Urinary bladder (tissue), 4 donors: ENCODE results near the gene ULK4. TPM values are rescaled to one million over a fixed set of nuclear protein-coding genes. Genes with fewer than 3 reads are reported as not detected.

Source experiments
- DNase-seq: peaks from one replicate; pipeline ENCODE4 v3.0.0-alpha.2; 2015; ENCODE audit errors: extremely low spot score
- H3K27ac ChIP-seq: one replicate; pipeline ENCODE4 v1.5.1; 2013; ENCODE audit warnings: low read depth, mild to moderate bottlenecking, moderate library complexity
- H3K36me3 ChIP-seq: one replicate; pipeline ENCODE4 v1.6.1; 2013; ENCODE audit warnings: mild to moderate bottlenecking, moderate library complexity; ENCODE audit not compliant: insufficient read depth
- H3K4me1 ChIP-seq: one replicate; pipeline ENCODE4 v1.6.1; 2013; ENCODE audit warnings: mild to moderate bottlenecking, moderate library complexity; ENCODE audit not compliant: insufficient read depth
- H3K4me3 ChIP-seq: one replicate; pipeline ENCODE4 v1.5.1; 2013; ENCODE audit warnings: low read depth, low read length
- WGBS: extraction: QIAGEN DNeasy Blood & Tissue Kit; methylation state at CpG from one replicate; pipeline ENCODE4 v1.1.7; 2013; 5-methylcytosine and 5-hydroxymethylcytosine counted together
- polyA plus RNA-seq: library from polyadenylated mRNA; stranded (reverse); fragments of 200-250 nt; gene quantifications from one replicate; pipeline ENCODE4 v1.2.3, GENCODE V29; 2013
- total RNA-seq: library from RNA; depleted of rRNA; stranded (reverse); fragments of >200 nt; gene quantifications from one replicate; pipeline ENCODE4 v1.2.3, GENCODE V29; 2014
- donor health status: healthy with polysubstance abuse.
- donor health status: healthy.

ULK4 gene
- total and polyA plus RNA-seq, 2 donors = 2.3 to 22.4 TPM

DNA sequence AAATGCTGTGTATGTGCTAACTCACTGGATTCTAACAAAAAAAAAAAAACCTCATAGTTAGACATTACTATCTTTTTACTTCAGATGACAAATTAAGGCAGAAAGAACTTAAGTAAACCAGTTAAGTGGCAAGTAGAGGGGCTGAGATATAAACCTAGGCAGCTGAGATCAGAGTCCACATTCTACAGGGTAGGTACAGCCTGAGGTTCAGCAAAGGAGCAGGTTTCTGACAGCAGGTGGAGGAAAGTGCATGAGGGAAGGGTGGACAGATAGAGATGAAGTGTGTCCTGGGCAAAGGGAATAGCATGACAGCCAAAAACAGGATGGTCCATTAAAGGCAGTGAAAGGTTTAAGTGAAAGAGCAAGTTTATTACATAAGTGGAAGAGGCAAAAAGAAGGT, 329.2 kb downstream of the ULK4 start:
- Histone ChIP-seq H3K4me1 (no peaks in the 10 kb centered on the region), H3K4me3 (no peak overlapping the region), H3K27ac (no peak overlapping the region), H3K36me3 (no peaks in the 10 kb centered on the region)
- no peak for DNase-seq

- no peaks in the 10 kb centered on the region for H3K36me3 ChIP-seq
- H3K4me1 ChIP-seq = no peaks in the 10 kb centered on the region
- H3K27ac ChIP-seq = no peak overlapping the region
- no peak for DNase-seq
- H3K4me3 ChIP-seq = no peak overlapping the region
These were observed 331.2 kb downstream of the ULK4 start for GRCh38 chr3:41630708-41631107.

GRCh38 chr3:41629986-41630385, 331.9 kb downstream of the ULK4 start:
- Histone ChIP-seq H3K36me3 (no peaks in the 10 kb centered on the region), H3K4me3 (no peak overlapping the region), H3K4me1 (no peaks in the 10 kb centered on the region), H3K27ac (no peak overlapping the region)
- 100% methylated on average over 1 of the region's 1 CpG for whole genome bisulfite sequencing
- DNase-seq = no peak

GRCh38 chr3:41629072-41629471, 332.8 kb downstream of the ULK4 start:
- no peak for DNase-seq
- no peaks in the 10 kb centered on the region for H3K4me1 ChIP-seq
- WGBS = 84% methylated on average over 4 of the region's 4 CpGs
- H3K4me3 ChIP-seq = no peak overlapping the region
- no peaks in the 10 kb centered on the region for H3K36me3 ChIP-seq
- H3K27ac ChIP-seq = no peak overlapping the region

DNA sequence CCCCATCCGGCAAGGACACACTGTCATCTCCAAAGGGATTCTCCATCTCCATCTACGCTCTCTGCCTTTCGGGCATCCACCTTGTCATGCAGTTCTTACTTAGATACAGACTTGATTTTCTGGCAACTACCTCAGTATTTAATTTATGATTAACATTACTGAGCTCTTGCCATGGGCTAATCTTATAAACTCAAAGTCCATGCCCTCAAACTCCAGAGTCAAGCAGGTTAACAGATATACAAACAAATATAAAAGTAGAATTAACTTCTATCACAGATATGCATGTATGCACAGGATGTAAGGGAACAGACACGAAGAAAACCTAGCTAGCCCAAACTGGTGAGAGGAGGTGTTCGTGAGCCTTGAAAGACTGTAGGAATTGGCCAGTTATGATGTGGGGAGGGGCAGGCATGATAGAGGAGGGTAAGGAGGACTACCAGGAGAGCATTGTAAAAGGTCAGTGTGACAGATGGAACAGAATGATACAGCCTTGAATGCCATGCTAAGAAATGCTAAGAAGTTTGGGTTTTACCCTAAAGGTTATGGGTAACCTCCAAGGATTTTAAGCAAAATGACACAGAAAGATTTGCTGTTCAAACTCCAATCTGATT, 334.3 kb downstream of the ULK4 start:
- DNase-seq = no peak
- Histone ChIP-seq H3K4me3 (no peak overlapping the region), H3K36me3 (no peaks in the 10 kb centered on the region), H3K4me1 (no peaks in the 10 kb centered on the region), H3K27ac (no peak overlapping the region)
- WGBS = 87% methylated on average over 5 of the region's 5 CpGs

DNA sequence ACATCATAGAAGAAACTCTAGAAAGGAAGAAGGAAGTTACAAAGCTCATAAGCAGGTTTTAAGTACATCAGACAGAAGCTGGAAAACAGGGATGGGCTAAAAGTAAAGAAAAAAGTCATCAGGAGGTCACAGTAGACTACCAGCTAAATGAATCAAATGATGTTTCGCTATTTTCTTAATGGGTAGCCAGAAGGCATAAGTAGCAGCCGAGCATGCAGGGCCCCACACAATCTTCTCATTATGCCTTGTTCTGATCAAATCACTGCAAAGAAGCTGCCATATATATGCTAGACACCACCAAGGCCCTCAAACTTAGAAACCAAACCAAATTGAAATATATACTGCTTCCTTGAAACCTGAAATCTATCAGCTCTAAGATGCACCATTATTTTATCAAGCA, 349.1 kb downstream of the ULK4 start:
- Histone ChIP-seq H3K4me1 (no peaks in the 10 kb centered on the region), H3K27ac (no peak overlapping the region), H3K4me3 (no peak overlapping the region), H3K36me3 (no peaks in the 10 kb centered on the region)
- WGBS = 47% methylated on average over 2 of the region's 2 CpGs
- DNase-seq = no peak

GRCh38 chr3:41611008-41611407, 350.9 kb downstream of the ULK4 start:
- Histone ChIP-seq H3K4me3 (no peak overlapping the region), H3K4me1 (no peaks in the 10 kb centered on the region), H3K36me3 (no peaks in the 10 kb centered on the region), H3K27ac (no peak overlapping the region)
- WGBS = 95% methylated on average over 6 of the region's 6 CpGs
- no peak for DNase-seq

DNA sequence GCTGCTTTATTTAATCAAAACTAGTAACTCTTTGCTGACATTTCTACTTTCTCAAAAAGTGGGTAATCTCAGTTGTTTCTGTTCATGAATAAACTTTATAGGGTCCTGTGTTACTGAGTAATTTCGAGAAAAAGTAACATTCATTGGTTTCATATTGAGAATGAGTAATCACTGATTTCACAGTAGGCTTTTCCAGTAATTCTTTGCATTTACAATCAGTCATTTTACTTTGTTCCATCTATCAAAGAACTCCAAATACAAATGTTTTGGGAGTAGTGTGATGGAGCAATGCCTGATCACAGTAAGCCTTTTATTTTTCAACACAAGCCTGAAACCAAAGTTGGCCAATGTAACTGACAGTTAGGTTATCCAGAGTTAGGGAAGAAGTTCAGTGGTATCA, 353.6 kb downstream of the ULK4 start:
- DNase-seq = no peak
- 42% methylated on average over 1 of the region's 1 CpG for WGBS
- Histone ChIP-seq H3K27ac (no peak overlapping the region), H3K4me1 (no peaks in the 10 kb centered on the region), H3K4me3 (no peak overlapping the region), H3K36me3 (no peaks in the 10 kb centered on the region)

- 100% methylated on average over 1 of the region's 1 CpG for WGBS
These were observed 358.1 kb downstream of the ULK4 start for GRCh38 chr3:41603807-41604206.

GRCh38 chr3:41602121-41602520, 359.8 kb downstream of the ULK4 start:
- H3K4me3 ChIP-seq = no peak overlapping the region
- H3K36me3 ChIP-seq = no peaks in the 10 kb centered on the region
- H3K4me1 ChIP-seq = no peaks in the 10 kb centered on the region
- H3K27ac ChIP-seq = no peak overlapping the region
- no peak for DNase-seq

More at GRCh38 chr3:41603807-41604206, 358.1 kb downstream of the ULK4 start:
- no peaks in the 10 kb centered on the region for H3K4me1 ChIP-seq
- H3K4me3 ChIP-seq = no peak overlapping the region
- H3K36me3 ChIP-seq = no peaks in the 10 kb centered on the region
- no peak for DNase-seq
- no peak overlapping the region for H3K27ac ChIP-seq

DNA sequence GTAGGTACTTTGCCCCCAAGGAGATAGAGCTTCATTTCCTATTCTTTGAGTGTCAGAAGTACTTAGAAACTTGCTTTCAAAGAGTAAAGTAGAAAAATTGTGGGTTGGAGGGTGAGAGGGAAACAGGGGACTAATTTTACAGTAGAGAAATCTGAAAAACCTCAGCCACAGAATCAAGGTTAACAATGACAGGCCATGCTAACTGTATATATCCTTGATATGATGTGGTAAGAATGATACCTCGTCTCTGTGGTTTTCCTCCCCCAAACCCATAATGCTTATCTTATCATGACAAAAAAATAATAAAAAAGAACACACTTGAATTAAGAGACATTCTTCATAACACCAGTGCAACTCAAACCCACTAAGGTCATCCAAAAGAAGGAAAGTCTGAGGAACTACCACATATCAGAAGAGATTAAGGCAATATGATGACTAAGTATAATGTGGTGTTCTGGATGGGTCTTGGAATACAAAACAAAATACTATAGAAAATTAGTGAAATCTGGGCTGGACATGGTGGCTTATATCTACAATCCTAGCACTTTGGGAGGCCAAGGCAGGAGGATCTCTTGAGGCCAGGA, 360.4 kb downstream of the ULK4 start:
- 45% methylated on average over 1 of the region's 1 CpG for WGBS
- no peak for DNase-seq
- H3K4me3 ChIP-seq = no peak overlapping the region
- no peaks in the 10 kb centered on the region for H3K36me3 ChIP-seq
- no peaks in the 10 kb centered on the region for H3K4me1 ChIP-seq
- no peak overlapping the region for H3K27ac ChIP-seq

DNA sequence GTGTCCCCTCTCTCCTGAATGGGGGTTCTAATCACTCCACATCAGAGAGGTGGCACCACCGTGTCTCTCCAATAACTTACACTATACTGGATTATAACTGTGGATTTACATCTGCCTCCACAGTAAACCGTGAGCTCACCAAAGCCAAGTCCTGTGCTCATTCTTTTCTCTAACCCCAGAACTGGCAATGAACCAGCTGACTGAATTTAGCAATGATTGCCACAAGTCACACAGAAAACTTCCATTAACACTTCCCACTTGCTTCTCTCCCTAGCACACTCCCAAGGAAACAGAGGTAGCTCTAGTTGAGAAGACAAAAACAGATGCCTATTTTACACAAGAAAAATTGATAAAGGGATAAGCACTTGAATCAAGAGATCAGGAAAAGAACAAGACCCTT, 361.3 kb downstream of the ULK4 start:
- DNase-seq = no peak
- Histone ChIP-seq H3K27ac (no peak overlapping the region), H3K36me3 (no peaks in the 10 kb centered on the region), H3K4me3 (no peak overlapping the region), H3K4me1 (no peaks in the 10 kb centered on the region)
- 63% methylated on average over 2 of the region's 2 CpGs for WGBS

- Histone ChIP-seq H3K27ac (no peak overlapping the region), H3K4me1 (no peaks in the 10 kb centered on the region), H3K36me3 (no peaks in the 10 kb centered on the region), H3K4me3 (no peak overlapping the region)
- WGBS = 54% methylated on average over 1 of the region's 1 CpG
- no peak for DNase-seq
These were observed 362.8 kb downstream of the ULK4 start for GRCh38 chr3:41599127-41599484.

DNA sequence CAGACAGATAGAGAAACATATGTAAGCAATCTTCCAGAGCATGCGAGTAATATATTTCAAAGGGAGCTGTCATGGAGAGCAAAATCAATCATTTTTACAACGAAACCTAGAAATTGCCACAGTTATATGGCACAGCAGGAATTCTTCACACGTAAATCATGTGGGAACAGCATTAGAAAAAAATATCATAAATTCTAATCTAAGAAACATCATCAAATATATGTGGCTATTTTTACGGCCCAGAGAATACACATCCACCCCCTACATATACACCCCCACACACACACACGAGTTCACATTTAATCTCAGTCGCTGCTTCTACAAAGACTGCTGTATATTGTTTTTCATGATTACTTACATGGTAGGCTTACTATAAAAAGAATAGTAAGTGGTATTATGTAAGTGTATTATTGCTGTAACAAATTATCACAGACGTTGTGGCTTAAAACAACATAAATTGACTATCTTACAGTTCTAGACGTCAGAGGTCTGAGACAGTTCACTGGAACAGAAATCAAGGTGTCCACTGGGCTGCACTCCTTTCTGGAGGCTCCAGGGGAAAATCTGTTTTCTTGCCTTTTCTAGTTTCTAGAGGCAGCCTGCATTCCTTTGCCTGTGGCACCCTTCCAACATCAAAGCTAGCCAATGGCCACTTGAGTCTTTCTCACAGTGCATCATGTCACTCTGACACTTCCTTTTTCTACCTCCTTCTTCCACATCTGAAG, 363.3 kb downstream of the ULK4 start:
- 50% methylated on average over 8 of the region's 8 CpGs for WGBS
- DNase-seq = no peak
- no peaks in the 10 kb centered on the region for H3K36me3 ChIP-seq
- H3K4me3 ChIP-seq = no peak overlapping the region
- H3K4me1 ChIP-seq = no peaks in the 10 kb centered on the region
- no peak overlapping the region for H3K27ac ChIP-seq
